Ascending aorta (tissue), 2 donors: ENCODE measurements around the gene GTF2H3. TPM values are rescaled to one million over a fixed set of nuclear protein-coding genes. Genes with fewer than 3 reads are reported as not detected.

Source experiments
- DNase-seq, 2 donors: peaks; one replicate each; pipeline ENCODE4 v3.0.0-alpha.2; 2019; ENCODE audit warnings: low spot score in 2 of 2
- H3K27ac ChIP-seq, 2 donors: fragments of 200-600 bp; sonication (generic); one replicate each; pipeline ENCODE4 v1.5.1; 2016 to 2017; ENCODE audit warnings: mild to moderate bottlenecking in 1 of 2
- H3K27me3 ChIP-seq: fragments of 200-600 bp; sonication (generic); one replicate; pipeline ENCODE4 v1.5.1; 2017
- H3K36me3 ChIP-seq, 2 donors: fragments of 200-600 bp; sonication (generic); one replicate each; pipeline ENCODE4 v1.5.1; 2016
- H3K4me1 ChIP-seq, 2 donors: fragments of 200-600 bp; sonication (generic); one replicate each; pipeline ENCODE4 v1.5.1; 2016 to 2017; ENCODE audit warnings: mild to moderate bottlenecking in 1 of 2
- H3K4me3 ChIP-seq, 2 donors: fragments of 200-600 bp; sonication (generic); one replicate each; pipeline ENCODE4 v1.5.1; 2016 to 2017; ENCODE audit warnings: mild to moderate bottlenecking in 1 of 2
- H3K9me3 ChIP-seq, 2 donors: fragments of 200-600 bp; sonication (generic); one replicate each; pipeline ENCODE4 v1.5.1; 2016
- CTCF ChIP-seq, 3 experiments: fragments of 200-600 bp in 2 of 3; fragments of 450-650 bp in 1 of 3; sonication (generic) in 2 of 3; IDR thresholded peaks; one replicate each; pipeline ENCODE4 v1.5.1; 2016 to 2019; ENCODE audit warnings: antibody characterized with exemption in 3 of 3, mild to moderate bottlenecking in 1 of 3, moderate library complexity in 1 of 3
- intact Hi-C: fragments of 100-400 bp; cut with DNase I; formaldehyde crosslinking; loops from one replicate; pipeline ENCODE4 v1.15.1; 2023
- total RNA-seq: library from RNA; depleted of rRNA; stranded (reverse); fragments of >200 nt; gene quantifications from one replicate; pipeline ENCODE4 v1.1.0, GENCODE V29; 2016

The GTF2H3 gene
- total RNA-seq, 1 donor from 2014 or later, result 12.0 TPM

GRCh38 chr12:123659996-123660727, 26.5 kb downstream of the GTF2H3 start:
- Histone ChIP-seq H3K4me1 (no peaks in the 10 kb centered on the region), H3K36me3 (peaks cover 16 to 27% of the 10 kb centered on the region in 2 donors), H3K27me3 (no peaks in the 10 kb centered on the region), H3K4me3 (no peak overlapping the region), H3K27ac (no peak overlapping the region), H3K9me3 (no peaks in the 10 kb centered on the region)
- no peak for DNase-seq
- intact Hi-C loops, result no loop called here
- TF ChIP-seq CTCF (IDR thresholded peaks at IDR 0.05), result no peak

- no peaks in the 10 kb centered on the region for H3K9me3 ChIP-seq
- no peak for TF ChIP-seq CTCF (IDR thresholded peaks at IDR 0.05)
- peaks cover 6 to 13% of the 10 kb centered on the region in 2 donors for H3K4me1 ChIP-seq
- no peak overlapping the region for H3K27ac ChIP-seq
- no peaks in the 10 kb centered on the region for H3K27me3 ChIP-seq
- DNase-seq, result no peak
- H3K4me3 ChIP-seq, result no peak overlapping the region
- H3K36me3 ChIP-seq, result no peaks in the 10 kb centered on the region
- intact Hi-C loops, result no loop called here
Observed at GRCh38 chr12:123667771-123668170, 34.1 kb downstream of the GTF2H3 start.

- DNase-seq, result peak; percentile 72 to 97
- Histone ChIP-seq H3K4me1 (peaks cover 6 to 13% of the 10 kb centered on the region in 2 donors), H3K9me3 (no peaks in the 10 kb centered on the region), H3K27me3 (no peaks in the 10 kb centered on the region), H3K27ac (no peak within 1 kb of the TSS), H3K4me3 (peak within 1 kb of the TSS; percentile 76 to 88), H3K36me3 (peaks cover 0 to 6% of the 10 kb centered on the region in 2 donors)
- intact Hi-C loops, result loop anchor here (5.0 kb wide), 1 partner anchor 41 kb away; the partner anchor contains the start of gene ATP6V0A2
- TF ChIP-seq CTCF (IDR thresholded peaks at IDR 0.05), result no peak
Observed at GRCh38 chr12:123670882-123671728, 37.5 kb downstream of the GTF2H3 start, which contains the start of gene TCTN2. TCTN2 (plus strand) TSS chr12:123671113; CDS start chr12:123671241, 128 bp downstream.

- no peak for DNase-seq
- no peak overlapping the region for H3K27ac ChIP-seq
- intact Hi-C loops, result loop anchor here (5.0 kb wide), 1 partner anchor 40 kb away; the partner anchor contains the start of gene ATP6V0A2
- peaks cover 6 to 13% of the 10 kb centered on the region in 2 donors for H3K4me1 ChIP-seq
- peaks cover 0 to 9% of the 10 kb centered on the region in 2 donors for H3K36me3 ChIP-seq
- H3K9me3 ChIP-seq, result no peaks in the 10 kb centered on the region
- H3K4me3 ChIP-seq, result peak overlapping the region; percentile 76 to 88
- H3K27me3 ChIP-seq, result no peaks in the 10 kb centered on the region
- TF ChIP-seq CTCF (IDR thresholded peaks at IDR 0.05), result no peak
Observed at GRCh38 chr12:123671876-123672275, 38.2 kb downstream of the GTF2H3 start.

GRCh38 chr12:123675436-123675835, 41.8 kb downstream of the GTF2H3 start:
- DNase-seq, result no peak
- Histone ChIP-seq H3K9me3 (no peaks in the 10 kb centered on the region), H3K27me3 (no peaks in the 10 kb centered on the region), H3K4me3 (no peak overlapping the region), H3K36me3 (peaks cover 8 to 17% of the 10 kb centered on the region in 2 donors), H3K4me1 (peaks cover 6 to 13% of the 10 kb centered on the region in 2 donors), H3K27ac (no peak overlapping the region)
- intact Hi-C loops, result no loop called here
- TF ChIP-seq CTCF (IDR thresholded peaks at IDR 0.05), result no peak
